Measurements from ENCODE around the gene MED29.

The MED29 gene

DNA sequence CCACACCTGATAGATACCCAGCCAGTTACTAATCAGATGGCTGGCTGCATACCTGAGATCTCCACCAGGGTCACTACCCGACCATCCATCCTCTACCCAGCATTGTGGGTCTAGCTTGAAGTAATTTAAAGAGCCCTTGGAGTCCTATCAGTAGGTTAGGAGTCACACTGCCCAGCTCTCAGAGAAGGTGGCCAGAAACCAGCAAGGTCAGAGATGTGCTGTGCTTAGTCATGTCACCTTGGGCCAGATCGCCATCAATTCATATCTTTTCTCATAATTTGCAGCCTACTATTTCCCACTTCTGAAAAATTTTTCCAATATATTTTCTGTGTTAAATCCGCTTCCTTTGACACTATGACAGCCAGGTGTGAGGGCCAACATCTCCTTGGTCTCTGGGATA is 35.1 kb upstream of the MED29 start:
- H3K4me1 ChIP-seq (ENCODE audit: insufficient read depth, low read length), result no peaks in the 10 kb centered on the region
- H3K27me3 ChIP-seq (ENCODE audit: insufficient read depth, low read length), result no peaks in the 10 kb centered on the region
- H3K36me3 ChIP-seq (ENCODE audit: insufficient read depth, low read depth, low read length), result peaks cover 89% of the 10 kb centered on the region
- H3K9me3 ChIP-seq (ENCODE audit: insufficient read depth, low read depth, low read length), result no peaks in the 10 kb centered on the region
- H3K4me3 ChIP-seq (ENCODE audit: low read length), result no peak overlapping the region
- H3K27ac ChIP-seq (ENCODE audit: low read length), result no peak overlapping the region
- no peak overlapping the region for H3K9ac ChIP-seq (ENCODE audit: low read depth, low read length)

GRCh38 chr19:39356647-39357046 is 34.5 kb upstream of the MED29 start:
- Histone ChIP-seq H3K36me3 (ENCODE audit: insufficient read depth, low read depth, low read length) (peaks cover 88% of the 10 kb centered on the region), H3K27ac (ENCODE audit: low read length) (no peak overlapping the region), H3K9ac (ENCODE audit: low read depth, low read length) (no peak overlapping the region), H3K9me3 (ENCODE audit: insufficient read depth, low read depth, low read length) (no peaks in the 10 kb centered on the region), H3K4me1 (ENCODE audit: insufficient read depth, low read length) (no peaks in the 10 kb centered on the region), H3K4me3 (ENCODE audit: low read length) (no peak overlapping the region), H3K27me3 (ENCODE audit: insufficient read depth, low read length) (no peaks in the 10 kb centered on the region)

- no peaks in the 10 kb centered on the region for H3K4me1 ChIP-seq (ENCODE audit: insufficient read depth, low read length)
- no peak overlapping the region for H3K9ac ChIP-seq (ENCODE audit: low read depth, low read length)
- H3K9me3 ChIP-seq (ENCODE audit: insufficient read depth, low read depth, low read length), result no peaks in the 10 kb centered on the region
- no peak overlapping the region for H3K27ac ChIP-seq (ENCODE audit: low read length)
- H3K36me3 ChIP-seq (ENCODE audit: insufficient read depth, low read depth, low read length), result peaks cover 87% of the 10 kb centered on the region
- H3K4me3 ChIP-seq (ENCODE audit: low read length), result no peak overlapping the region
- H3K27me3 ChIP-seq (ENCODE audit: insufficient read depth, low read length), result no peaks in the 10 kb centered on the region
Measured at GRCh38 chr19:39359026-39359425, 32.2 kb upstream of the MED29 start.

DNA sequence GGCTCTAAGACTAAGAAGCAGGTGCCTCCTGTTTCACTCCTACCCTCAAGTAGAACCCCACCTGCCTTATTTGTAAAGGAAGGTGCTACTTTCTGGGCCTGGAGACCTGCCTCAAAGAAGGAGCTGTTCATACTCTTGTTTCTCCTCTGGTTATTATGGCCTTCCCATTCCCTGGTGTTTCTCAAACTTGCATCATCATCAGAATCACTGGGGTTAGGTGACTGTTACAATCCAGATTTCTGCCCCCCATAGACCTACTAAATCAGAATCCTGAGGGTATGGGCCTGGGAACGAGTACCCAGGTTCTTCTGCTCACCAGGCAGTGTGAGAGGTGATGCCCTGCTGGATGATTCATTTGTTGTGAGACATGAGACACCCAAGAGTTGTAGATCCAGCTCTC is 30.6 kb upstream of the MED29 start:
- H3K36me3 ChIP-seq (ENCODE audit: insufficient read depth, low read depth, low read length), result peaks cover 73% of the 10 kb centered on the region
- H3K4me3 ChIP-seq (ENCODE audit: low read length), result no peak overlapping the region
- H3K4me1 ChIP-seq (ENCODE audit: insufficient read depth, low read length), result no peaks in the 10 kb centered on the region
- no peaks in the 10 kb centered on the region for H3K9me3 ChIP-seq (ENCODE audit: insufficient read depth, low read depth, low read length)
- no peaks in the 10 kb centered on the region for H3K27me3 ChIP-seq (ENCODE audit: insufficient read depth, low read length)
- H3K27ac ChIP-seq (ENCODE audit: low read length), result no peak overlapping the region
- no peak overlapping the region for H3K9ac ChIP-seq (ENCODE audit: low read depth, low read length)

GRCh38 chr19:39362682-39363657 is 28.2 kb upstream of the MED29 start:
- no peak overlapping the region for H3K27ac ChIP-seq (ENCODE audit: low read length)
- H3K36me3 ChIP-seq (ENCODE audit: insufficient read depth, low read depth, low read length), result peaks cover 64% of the 10 kb centered on the region
- no peak overlapping the region for H3K9ac ChIP-seq (ENCODE audit: low read depth, low read length)
- no peaks in the 10 kb centered on the region for H3K27me3 ChIP-seq (ENCODE audit: insufficient read depth, low read length)
- no peaks in the 10 kb centered on the region for H3K9me3 ChIP-seq (ENCODE audit: insufficient read depth, low read depth, low read length)
- H3K4me3 ChIP-seq (ENCODE audit: low read length), result no peak overlapping the region
- H3K4me1 ChIP-seq (ENCODE audit: insufficient read depth, low read length), result no peaks in the 10 kb centered on the region

DNA sequence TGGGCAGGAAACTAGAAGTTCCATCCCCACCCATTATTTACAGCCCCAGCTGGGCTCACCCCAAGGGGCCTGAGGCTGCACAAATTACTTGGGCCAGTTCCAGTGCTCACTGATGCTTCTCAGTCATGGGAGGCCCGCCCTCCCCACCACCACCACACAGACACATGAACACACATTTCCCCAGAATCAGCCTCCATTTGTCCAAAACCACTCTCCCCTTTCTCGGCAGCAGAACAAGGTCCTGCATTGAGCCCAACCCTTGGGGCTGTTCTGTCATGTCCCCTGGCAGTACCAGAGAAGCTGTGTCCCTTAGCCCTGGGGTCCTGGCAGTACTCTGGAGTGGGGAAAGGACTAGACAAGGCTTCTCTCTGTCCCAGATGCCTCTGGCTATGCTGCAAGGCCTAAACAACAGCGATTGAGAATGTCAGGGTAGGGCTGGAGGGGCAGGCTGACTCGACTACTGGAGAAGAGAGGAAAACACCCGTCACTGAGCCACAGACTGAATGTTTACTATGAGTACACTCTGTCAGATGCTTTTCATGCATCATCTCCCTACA is 27.2 kb upstream of the MED29 start:
- no peaks in the 10 kb centered on the region for H3K9me3 ChIP-seq (ENCODE audit: insufficient read depth, low read depth, low read length)
- H3K4me1 ChIP-seq (ENCODE audit: insufficient read depth, low read length), result no peaks in the 10 kb centered on the region
- H3K27me3 ChIP-seq (ENCODE audit: insufficient read depth, low read length), result no peaks in the 10 kb centered on the region
- peaks cover 63% of the 10 kb centered on the region for H3K36me3 ChIP-seq (ENCODE audit: insufficient read depth, low read depth, low read length)
- no peak overlapping the region for H3K4me3 ChIP-seq (ENCODE audit: low read length)
- H3K27ac ChIP-seq (ENCODE audit: low read length), result no peak overlapping the region
- no peak overlapping the region for H3K9ac ChIP-seq (ENCODE audit: low read depth, low read length)

DNA sequence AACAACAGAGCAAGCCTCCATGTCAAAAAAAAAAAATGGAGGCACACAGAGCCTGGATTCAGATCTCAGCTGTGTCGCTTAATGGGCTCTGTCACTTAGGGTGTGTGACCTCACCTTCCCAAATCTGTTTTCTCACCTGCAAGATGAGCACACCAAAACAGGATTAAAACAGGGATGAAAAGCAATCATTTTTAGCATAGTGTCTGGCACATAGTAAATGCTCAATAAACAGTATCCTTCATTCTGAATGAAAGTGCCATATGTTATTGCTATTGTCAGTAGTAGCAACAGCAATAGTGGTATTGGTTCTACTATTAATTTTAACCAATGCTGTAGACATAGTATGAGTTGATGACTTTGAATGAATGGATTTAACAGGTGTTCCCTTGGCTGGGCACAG is 25.6 kb upstream of the MED29 start:
- Histone ChIP-seq H3K9me3 (ENCODE audit: insufficient read depth, low read depth, low read length) (no peaks in the 10 kb centered on the region), H3K4me3 (ENCODE audit: low read length) (no peak overlapping the region), H3K27me3 (ENCODE audit: insufficient read depth, low read length) (no peaks in the 10 kb centered on the region), H3K27ac (ENCODE audit: low read length) (no peak overlapping the region), H3K36me3 (ENCODE audit: insufficient read depth, low read depth, low read length) (peaks cover 66% of the 10 kb centered on the region), H3K4me1 (ENCODE audit: insufficient read depth, low read length) (no peaks in the 10 kb centered on the region), H3K9ac (ENCODE audit: low read depth, low read length) (no peak overlapping the region)

- Histone ChIP-seq H3K27ac (ENCODE audit: low read length) (no peak overlapping the region), H3K27me3 (ENCODE audit: insufficient read depth, low read length) (no peaks in the 10 kb centered on the region), H3K9me3 (ENCODE audit: insufficient read depth, low read depth, low read length) (no peaks in the 10 kb centered on the region), H3K4me3 (ENCODE audit: low read length) (no peak overlapping the region), H3K9ac (ENCODE audit: low read depth, low read length) (no peak overlapping the region), H3K36me3 (ENCODE audit: insufficient read depth, low read depth, low read length) (peaks cover 72% of the 10 kb centered on the region), H3K4me1 (ENCODE audit: insufficient read depth, low read length) (no peaks in the 10 kb centered on the region)
Measured at GRCh38 chr19:39369200-39369599, 22.0 kb upstream of the MED29 start.

DNA sequence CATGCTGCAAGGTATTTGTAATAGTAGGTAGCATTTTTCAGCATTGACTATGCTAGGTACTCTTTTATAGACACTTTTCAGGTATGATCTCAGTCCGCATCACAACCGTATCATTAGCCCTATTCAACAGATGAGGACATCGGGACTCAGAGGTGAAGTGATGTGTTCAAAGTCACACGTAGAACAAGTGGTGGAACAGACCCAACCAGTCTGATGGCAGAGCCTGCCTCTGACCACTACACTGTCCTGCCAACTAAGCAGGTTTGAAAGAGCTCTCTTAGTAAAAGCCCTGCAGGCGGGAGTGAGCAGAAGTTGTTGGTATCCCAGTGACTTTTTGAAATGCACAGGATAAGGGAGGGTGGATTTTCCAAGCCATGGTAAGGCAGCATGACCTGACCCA is 20.4 kb upstream of the MED29 start:
- Histone ChIP-seq H3K36me3 (ENCODE audit: insufficient read depth, low read depth, low read length) (peaks cover 79% of the 10 kb centered on the region), H3K27ac (ENCODE audit: low read length) (no peak overlapping the region)

GRCh38 chr19:39372047-39372802 is 19.0 kb upstream of the MED29 start:
- Histone ChIP-seq H3K27me3 (ENCODE audit: insufficient read depth, low read length) (no peaks in the 10 kb centered on the region), H3K4me1 (ENCODE audit: insufficient read depth, low read length) (no peaks in the 10 kb centered on the region), H3K27ac (ENCODE audit: low read length) (no peak overlapping the region), H3K9ac (ENCODE audit: low read depth, low read length) (no peak overlapping the region), H3K36me3 (ENCODE audit: insufficient read depth, low read depth, low read length) (peaks cover 81% of the 10 kb centered on the region), H3K9me3 (ENCODE audit: insufficient read depth, low read depth, low read length) (no peaks in the 10 kb centered on the region), H3K4me3 (ENCODE audit: low read length) (no peak overlapping the region)

More for the DNA sequence above, 20.4 kb upstream of the MED29 start:
- no peaks in the 10 kb centered on the region for H3K27me3 ChIP-seq (ENCODE audit: insufficient read depth, low read length)
- H3K4me3 ChIP-seq (ENCODE audit: low read length), result no peak overlapping the region
- H3K9me3 ChIP-seq (ENCODE audit: insufficient read depth, low read depth, low read length), result no peaks in the 10 kb centered on the region
- no peak overlapping the region for H3K9ac ChIP-seq (ENCODE audit: low read depth, low read length)
- no peaks in the 10 kb centered on the region for H3K4me1 ChIP-seq (ENCODE audit: insufficient read depth, low read length)

- no peak overlapping the region for H3K9ac ChIP-seq (ENCODE audit: low read depth, low read length)
- H3K36me3 ChIP-seq (ENCODE audit: insufficient read depth, low read depth, low read length), result peaks cover 88% of the 10 kb centered on the region
- no peaks in the 10 kb centered on the region for H3K9me3 ChIP-seq (ENCODE audit: insufficient read depth, low read depth, low read length)
- no peak overlapping the region for H3K4me3 ChIP-seq (ENCODE audit: low read length)
- no peaks in the 10 kb centered on the region for H3K4me1 ChIP-seq (ENCODE audit: insufficient read depth, low read length)
- H3K27ac ChIP-seq (ENCODE audit: low read length), result no peak overlapping the region
- H3K27me3 ChIP-seq (ENCODE audit: insufficient read depth, low read length), result no peaks in the 10 kb centered on the region
Measured at GRCh38 chr19:39372941-39373340, 18.2 kb upstream of the MED29 start.

Measured in iPS-20b (cell line).